ENCODE results near the gene GPI. TPM values are rescaled to one million over a fixed set of nuclear protein-coding genes. Genes with fewer than 3 reads are reported as not detected.
"Not testable (repeated sequence)": the region's sequence is repeated elsewhere in the genome, so short reads cannot be mapped to it uniquely, and the experiment has no call there.

The GPI gene
- total and polyA plus RNA-seq, 5 donors = 285 to 456 (median 391) TPM

GRCh38 chr19:34325181-34325580 lies 39.8 kb upstream of the GPI start:
- no peak overlapping the region for H3K4me3 ChIP-seq (ENCODE audit: low read length)
- H3K4me1 ChIP-seq (ENCODE audit: control insufficient read depth, insufficient read depth, low read length) = peaks cover 2% of the 10 kb centered on the region
- no peak for ATAC-seq
- no peaks in the 10 kb centered on the region for H3K9me3 ChIP-seq (ENCODE audit: control insufficient read depth, low read length)
- no peak for DNase-seq
- WGBS = 93% methylated on average over 4 of the region's 4 CpGs
- H3K27ac ChIP-seq (ENCODE audit: low read length) = no peak overlapping the region
- intact Hi-C loops (cut with DNase I) = loop anchor here in 2 of 4 donors (5.0 to 10.0 kb wide), 2 partner anchors 58 to 630 kb away; no protein-coding TSS in a partner anchor
- H3K27me3 ChIP-seq (ENCODE audit: control insufficient read depth, insufficient read depth) = no peaks in the 10 kb centered on the region

- Histone ChIP-seq H3K4me3 (ENCODE audit: low read length) (no peak overlapping the region), H3K4me1 (ENCODE audit: control insufficient read depth, insufficient read depth, low read length) (peaks cover 1% of the 10 kb centered on the region), H3K9me3 (ENCODE audit: control insufficient read depth, low read length) (no peaks in the 10 kb centered on the region), H3K27ac (ENCODE audit: low read length) (no peak overlapping the region), H3K27me3 (ENCODE audit: control insufficient read depth, insufficient read depth) (no peaks in the 10 kb centered on the region)
- no peak for DNase-seq
- intact Hi-C loops (cut with DNase I) = loop anchor here in 2 of 4 donors (5.0 to 10.0 kb wide), 2 partner anchors 59 to 629 kb away; no protein-coding TSS in a partner anchor
- 91% methylated on average over 4 of the region's 4 CpGs for WGBS
- no peak for ATAC-seq
These were observed 38.8 kb upstream of the GPI start for GRCh38 chr19:34325981-34326787.

- H3K4me1 ChIP-seq (ENCODE audit: control insufficient read depth, insufficient read depth, low read length) = peaks cover 2% of the 10 kb centered on the region
- H3K27me3 ChIP-seq (ENCODE audit: control insufficient read depth, insufficient read depth) = no peaks in the 10 kb centered on the region
- intact Hi-C loops (cut with DNase I) = loop anchor here in 2 of 4 donors (5.0 to 10.0 kb wide), 2 partner anchors 61 to 627 kb away; no protein-coding TSS in a partner anchor
- H3K4me3 ChIP-seq (ENCODE audit: low read length) = no peak overlapping the region
- no peak overlapping the region for H3K27ac ChIP-seq (ENCODE audit: low read length)
- peak; percentile 79 to 93 for ATAC-seq
- peak; percentile 57 to 80 (median 74) for DNase-seq
- no peaks in the 10 kb centered on the region for H3K9me3 ChIP-seq (ENCODE audit: control insufficient read depth, low read length)
- whole genome bisulfite sequencing = 76% methylated on average over 15 of the region's 15 CpGs
These were observed 37.1 kb upstream of the GPI start for GRCh38 chr19:34327851-34328250.

- H3K4me1 ChIP-seq (ENCODE audit: control insufficient read depth, insufficient read depth, low read length) = peaks cover 2% of the 10 kb centered on the region
- intact Hi-C loops (cut with DNase I) = loop anchor here in 2 of 4 donors (5.0 to 10.0 kb wide), 2 partner anchors 62 to 626 kb away; no protein-coding TSS in a partner anchor
- no peaks in the 10 kb centered on the region for H3K9me3 ChIP-seq (ENCODE audit: control insufficient read depth, low read length)
- ATAC-seq (no peak), DNase-seq (no peak)
- H3K27me3 ChIP-seq (ENCODE audit: control insufficient read depth, insufficient read depth) = no peaks in the 10 kb centered on the region
- H3K4me3 ChIP-seq (ENCODE audit: low read length) = no peak overlapping the region
- H3K27ac ChIP-seq (ENCODE audit: low read length) = no peak overlapping the region
- 80% methylated on average over 1 of the region's 1 CpG for WGBS
These were observed 36.0 kb upstream of the GPI start for GRCh38 chr19:34328982-34329381.

- no peak overlapping the region for H3K4me3 ChIP-seq (ENCODE audit: low read length)
- peaks cover 2% of the 10 kb centered on the region for H3K4me1 ChIP-seq (ENCODE audit: control insufficient read depth, insufficient read depth, low read length)
- intact Hi-C loops (cut with DNase I) = loop anchor here in 1 of 4 donors (10.0 kb wide), 1 partner anchor 45 kb away; no protein-coding TSS in a partner anchor
- H3K27me3 ChIP-seq (ENCODE audit: control insufficient read depth, insufficient read depth) = no peaks in the 10 kb centered on the region
- DNase-seq (no peak), ATAC-seq (no peak)
- WGBS = 87% methylated on average over 4 of the region's 4 CpGs
- H3K9me3 ChIP-seq (ENCODE audit: control insufficient read depth, low read length) = no peaks in the 10 kb centered on the region
- no peak overlapping the region for H3K27ac ChIP-seq (ENCODE audit: low read length)
These were observed 34.9 kb upstream of the GPI start for GRCh38 chr19:34330116-34330515.

GRCh38 chr19:34330596-34330995 lies 34.4 kb upstream of the GPI start:
- H3K27ac ChIP-seq (ENCODE audit: low read length); H3K4me3 ChIP-seq (ENCODE audit: low read length); H3K27me3 ChIP-seq (ENCODE audit: control insufficient read depth, insufficient read depth); ATAC-seq; H3K4me1 ChIP-seq (ENCODE audit: control insufficient read depth, insufficient read depth, low read length); DNase-seq; H3K9me3 ChIP-seq (ENCODE audit: control insufficient read depth, low read length): not testable (repeated sequence)
- 98% methylated on average over 8 of the region's 8 CpGs for WGBS
- intact Hi-C loops (cut with DNase I) = loop anchor here in 1 of 4 donors (10.0 kb wide), 1 partner anchor 46 kb away; no protein-coding TSS in a partner anchor

- not testable (repeated sequence) for H3K27me3 ChIP-seq (ENCODE audit: control insufficient read depth, insufficient read depth); H3K9me3 ChIP-seq (ENCODE audit: control insufficient read depth, low read length); H3K4me3 ChIP-seq (ENCODE audit: low read length); DNase-seq; ATAC-seq; H3K27ac ChIP-seq (ENCODE audit: low read length); H3K4me1 ChIP-seq (ENCODE audit: control insufficient read depth, insufficient read depth, low read length)
- intact Hi-C loops (cut with DNase I) = loop anchor here in 1 of 4 donors (10.0 kb wide), 1 partner anchor 47 kb away; no protein-coding TSS in a partner anchor
- 90% methylated on average over 10 of the region's 10 CpGs for WGBS
These were observed 33.4 kb upstream of the GPI start for GRCh38 chr19:34331596-34331995.

- DNase-seq (no peak), ATAC-seq (peak in 1 of 2 donors; percentile 52)
- H3K27me3 ChIP-seq (ENCODE audit: control insufficient read depth, insufficient read depth) = no peaks in the 10 kb centered on the region
- 72% methylated on average over 5 of the region's 5 CpGs for WGBS
- peak overlapping the region; percentile 30 for H3K27ac ChIP-seq (ENCODE audit: low read length)
- H3K9me3 ChIP-seq (ENCODE audit: control insufficient read depth, low read length) = no peaks in the 10 kb centered on the region
- H3K4me3 ChIP-seq (ENCODE audit: low read length) = no peak overlapping the region
- intact Hi-C loops (cut with DNase I) = loop anchor here in 1 of 4 donors (10.0 kb wide), 1 partner anchor 47 kb away; no protein-coding TSS in a partner anchor
- peaks cover 2% of the 10 kb centered on the region for H3K4me1 ChIP-seq (ENCODE audit: control insufficient read depth, insufficient read depth, low read length)
These were observed 32.8 kb upstream of the GPI start for GRCh38 chr19:34332027-34332760.

- WGBS = 95% methylated on average over 3 of the region's 3 CpGs
- H3K4me1 ChIP-seq (ENCODE audit: control insufficient read depth, insufficient read depth, low read length) = peaks cover 2% of the 10 kb centered on the region
- ATAC-seq (no peak), DNase-seq (no peak)
- no peak overlapping the region for H3K27ac ChIP-seq (ENCODE audit: low read length)
- H3K4me3 ChIP-seq (ENCODE audit: low read length) = no peak overlapping the region
- intact Hi-C loops (cut with DNase I) = loop anchor here in 1 of 4 donors (10.0 kb wide), 1 partner anchor 51 kb away; no protein-coding TSS in a partner anchor
- no peaks in the 10 kb centered on the region for H3K27me3 ChIP-seq (ENCODE audit: control insufficient read depth, insufficient read depth)
- no peaks in the 10 kb centered on the region for H3K9me3 ChIP-seq (ENCODE audit: control insufficient read depth, low read length)
These were observed 29.1 kb upstream of the GPI start for GRCh38 chr19:34335914-34336313.

GRCh38 chr19:34336781-34337271 lies 28.2 kb upstream of the GPI start:
- Histone ChIP-seq H3K4me1 (ENCODE audit: control insufficient read depth, insufficient read depth, low read length) (no peaks in the 10 kb centered on the region), H3K4me3 (ENCODE audit: low read length) (no peak overlapping the region), H3K27ac (ENCODE audit: low read length) (no peak overlapping the region), H3K27me3 (ENCODE audit: control insufficient read depth, insufficient read depth) (no peaks in the 10 kb centered on the region), H3K9me3 (ENCODE audit: control insufficient read depth, low read length) (no peaks in the 10 kb centered on the region)
- 10% methylated on average over 1 of the region's 1 CpG for WGBS
- intact Hi-C loops (cut with DNase I) = loop anchor here in 1 of 4 donors (10.0 kb wide), 1 partner anchor 52 kb away; no protein-coding TSS in a partner anchor
- no peak for DNase-seq
- ATAC-seq = no peak

All from right cardiac atrium (tissue), 5 donors.